Fibroblast of the aortic adventitia (primary cell): Measurements from ENCODE around the gene TSHZ2. TPM values are rescaled to one million over a fixed set of nuclear protein-coding genes. Genes with fewer than 3 reads are reported as not detected.

Experiments
- DNase-seq: peaks from one replicate; pipeline ENCODE4 v3.0.0-alpha.2; 2010; ENCODE audit warnings: low read depth
- H3K4me3 ChIP-seq: 2 replicates; pipeline ENCODE4 v1.5.1; 2011; ENCODE audit warnings: low read depth, mild to moderate bottlenecking, control low read depth, low read length, moderate library complexity
- total RNA-seq: library from RNA; depleted of rRNA; stranded (reverse); fragments of >200 nt; gene quantifications from 2 replicates; pipeline ENCODE4 v1.2.3, GENCODE V29; 2012; ENCODE audit warnings: low replicate concordance
- TF ChIP-seq, protein P1 (sequence below): IDR thresholded peaks from 2 replicates; pipeline ENCODE4 v1.5.1; 2011; ENCODE audit warnings: mild to moderate bottlenecking, low read length, control low read depth, inconsistent platforms; ENCODE audit not compliant: insufficient read depth

Gene TSHZ2
- total RNA-seq, 1 donor: 6.9 TPM

DNA sequence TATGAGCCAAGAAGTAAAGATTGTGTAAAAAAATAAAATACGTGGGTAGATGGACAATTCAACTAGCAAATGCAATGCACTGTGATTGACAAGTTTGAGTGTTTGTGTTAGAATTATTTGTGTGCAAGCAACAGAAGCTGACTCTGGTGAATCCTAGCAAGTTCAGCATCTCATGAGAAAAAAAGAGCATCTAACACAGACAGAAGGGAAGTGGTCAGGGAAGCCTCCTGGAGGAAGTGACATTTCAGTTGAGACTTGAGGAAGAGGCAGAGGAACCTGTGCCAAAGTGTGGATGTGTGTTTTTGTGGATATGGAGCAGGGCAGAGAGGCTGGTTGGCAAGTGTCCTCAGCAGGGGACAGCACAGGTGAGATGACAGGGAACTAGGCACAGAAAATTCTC, 372.7 kb downstream of the TSHZ2 start:
- no peak overlapping the region for H3K4me3 ChIP-seq
- DNase-seq: no peak
- TF ChIP-seq, protein P1, sequence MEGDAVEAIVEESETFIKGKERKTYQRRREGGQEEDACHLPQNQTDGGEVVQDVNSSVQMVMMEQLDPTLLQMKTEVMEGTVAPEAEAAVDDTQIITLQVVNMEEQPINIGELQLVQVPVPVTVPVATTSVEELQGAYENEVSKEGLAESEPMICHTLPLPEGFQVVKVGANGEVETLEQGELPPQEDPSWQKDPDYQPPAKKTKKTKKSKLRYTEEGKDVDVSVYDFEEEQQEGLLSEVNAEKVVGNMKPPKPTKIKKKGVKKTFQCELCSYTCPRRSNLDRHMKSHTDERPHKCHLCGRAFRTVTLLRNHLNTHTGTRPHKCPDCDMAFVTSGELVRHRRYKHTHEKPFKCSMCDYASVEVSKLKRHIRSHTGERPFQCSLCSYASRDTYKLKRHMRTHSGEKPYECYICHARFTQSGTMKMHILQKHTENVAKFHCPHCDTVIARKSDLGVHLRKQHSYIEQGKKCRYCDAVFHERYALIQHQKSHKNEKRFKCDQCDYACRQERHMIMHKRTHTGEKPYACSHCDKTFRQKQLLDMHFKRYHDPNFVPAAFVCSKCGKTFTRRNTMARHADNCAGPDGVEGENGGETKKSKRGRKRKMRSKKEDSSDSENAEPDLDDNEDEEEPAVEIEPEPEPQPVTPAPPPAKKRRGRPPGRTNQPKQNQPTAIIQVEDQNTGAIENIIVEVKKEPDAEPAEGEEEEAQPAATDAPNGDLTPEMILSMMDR: no peak

- no peak for DNase-seq
- no peak overlapping the region for H3K4me3 ChIP-seq
- TF ChIP-seq, protein P1: no peak
Observed at GRCh38 chr20:53345536-53346334, 373.6 kb downstream of the TSHZ2 start.

DNA sequence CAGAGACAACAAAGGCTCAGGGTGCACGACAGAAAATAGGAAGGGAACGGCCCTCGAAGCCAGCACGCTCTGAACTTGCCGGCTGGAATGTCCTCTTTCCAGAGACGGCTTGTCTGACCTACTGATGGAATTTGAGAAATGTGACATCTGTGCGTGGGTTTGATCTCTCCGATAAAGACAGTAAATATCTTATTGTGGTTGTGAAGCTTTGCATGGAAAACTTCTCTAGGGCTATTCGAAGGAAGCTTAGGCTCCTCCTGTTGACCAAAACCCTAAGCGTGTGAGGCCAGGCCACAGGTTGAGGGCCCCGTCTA, 374.1 kb downstream of the TSHZ2 start:
- TF ChIP-seq, protein P1: no peak
- DNase-seq: no peak
- no peak overlapping the region for H3K4me3 ChIP-seq

- no peak overlapping the region for H3K4me3 ChIP-seq
- TF ChIP-seq, protein P1: no peak
- DNase-seq: no peak
Observed at GRCh38 chr20:53349730-53350129, 377.6 kb downstream of the TSHZ2 start.

DNA sequence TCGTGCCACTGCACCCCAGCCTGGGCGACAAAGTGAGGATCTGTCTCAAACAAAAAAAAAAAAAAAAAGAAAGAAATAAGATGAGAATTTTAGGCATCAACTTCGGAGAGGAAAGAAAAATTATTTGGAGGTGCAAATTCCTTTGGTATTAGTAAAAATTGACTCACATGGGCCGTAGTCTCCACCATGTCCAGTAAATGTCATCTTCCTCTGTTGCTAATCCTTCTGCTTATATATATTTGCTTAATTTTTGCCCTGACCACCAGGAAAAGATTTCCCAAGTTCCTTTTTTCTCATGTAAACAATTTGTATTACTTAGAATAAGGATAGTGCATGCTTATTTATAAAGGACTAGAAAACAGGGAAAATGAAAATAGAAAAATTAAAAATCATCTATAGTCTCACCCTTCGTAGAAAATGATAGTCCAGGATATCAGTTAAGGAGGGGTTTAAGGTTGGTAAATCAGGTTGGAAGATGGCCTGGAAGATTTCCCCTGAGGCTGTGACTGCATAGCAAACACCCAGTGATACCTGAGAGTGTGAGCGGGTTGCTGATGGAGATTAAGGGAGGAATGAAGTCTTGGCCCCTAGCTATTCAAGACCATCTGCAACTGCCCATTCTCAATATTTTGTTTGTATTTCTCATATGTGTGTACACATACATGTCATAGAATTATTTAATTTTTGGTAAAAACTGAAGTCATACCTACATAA, 380.7 kb downstream of the TSHZ2 start:
- TF ChIP-seq, protein P1: no peak
- no peak for DNase-seq

GRCh38 chr20:53354314-53354713, 382.2 kb downstream of the TSHZ2 start:
- TF ChIP-seq, protein P1: no peak
- no peak for DNase-seq
- no peak overlapping the region for H3K4me3 ChIP-seq

More for the DNA sequence above, 380.7 kb downstream of the TSHZ2 start:
- H3K4me3 ChIP-seq: no peak overlapping the region
